IPS DF 6.9 (cell line): ENCODE results near the gene SNAP91.
"Not testable (repeated sequence)": the region's sequence is repeated elsewhere in the genome, so short reads cannot be mapped to it uniquely, and the experiment has no call there.

ENCODE experiments used
- DNase-seq: peaks from one replicate; pipeline ENCODE4 v3.0.0-alpha.2; 2013; ENCODE audit warnings: low read depth, low spot score
- H3K27ac ChIP-seq: one replicate; pipeline ENCODE4 v1.5.1; 2013; ENCODE audit warnings: low read length, control low read depth
- H3K27me3 ChIP-seq: 2 replicates; pipeline ENCODE4 v1.6.1; 2013; ENCODE audit warnings: mild to moderate bottlenecking, low read length; ENCODE audit not compliant: control insufficient read depth, insufficient read depth
- H3K36me3 ChIP-seq: 2 replicates; pipeline ENCODE4 v1.6.1; 2013; ENCODE audit warnings: low read length; ENCODE audit not compliant: control insufficient read depth, insufficient read depth
- H3K4me1 ChIP-seq: 2 replicates; pipeline ENCODE4 v1.6.1; 2013; ENCODE audit warnings: low read length; ENCODE audit not compliant: control insufficient read depth, insufficient read depth
- H3K4me3 ChIP-seq: 2 replicates; pipeline ENCODE4 v1.5.1; 2013; ENCODE audit warnings: mild to moderate bottlenecking, low read length
- H3K9me3 ChIP-seq: 2 replicates; pipeline ENCODE4 v1.6.1; 2013; ENCODE audit warnings: low read length, inconsistent platforms; ENCODE audit not compliant: control insufficient read depth, insufficient read depth
- WGBS: extraction: QIAGEN DNeasy Blood & Tissue Kit; methylation state at CpG from one replicate; pipeline ENCODE4 v1.1.7; 2013; ENCODE audit warnings: mixed read lengths, missing lambda C conversion rate; ENCODE audit not compliant: insufficient read length, insufficient coverage; 5-methylcytosine and 5-hydroxymethylcytosine counted together

SNAP91 gene

GRCh38 chr6:83550482-83550881 lies 158.4 kb downstream of the SNAP91 start:
- H3K27me3 ChIP-seq, H3K9me3 ChIP-seq: not testable (repeated sequence)
- no CpG with 5 or more reads among the region's 5 CpGs for WGBS

GRCh38 chr6:83546636-83547035 lies 162.3 kb downstream of the SNAP91 start:
- Histone ChIP-seq H3K4me3 (no peak overlapping the region), H3K36me3 (no peaks in the 10 kb centered on the region), H3K27ac (no peak overlapping the region), H3K4me1 (no peaks in the 10 kb centered on the region), H3K9me3 (no peaks in the 10 kb centered on the region), H3K27me3 (no peaks in the 10 kb centered on the region)
- WGBS, result no CpG with 5 or more reads among the region's 5 CpGs
- no peak for DNase-seq

More at GRCh38 chr6:83550482-83550881, 158.4 kb downstream of the SNAP91 start:
- not testable (repeated sequence) for H3K27ac ChIP-seq, H3K36me3 ChIP-seq, DNase-seq, H3K4me1 ChIP-seq, H3K4me3 ChIP-seq

GRCh38 chr6:83539678-83540077 lies 169.2 kb downstream of the SNAP91 start:
- H3K27me3 ChIP-seq, result no peaks in the 10 kb centered on the region
- no CpG with 5 or more reads among the region's 4 CpGs for WGBS
- no peaks in the 10 kb centered on the region for H3K36me3 ChIP-seq
- no peak overlapping the region for H3K27ac ChIP-seq
- DNase-seq, result no peak
- no peaks in the 10 kb centered on the region for H3K9me3 ChIP-seq
- no peaks in the 10 kb centered on the region for H3K4me1 ChIP-seq
- H3K4me3 ChIP-seq, result no peak overlapping the region

- Histone ChIP-seq H3K27me3 (no peaks in the 10 kb centered on the region), H3K4me1 (no peaks in the 10 kb centered on the region), H3K27ac (no peak overlapping the region), H3K36me3 (no peaks in the 10 kb centered on the region), H3K4me3 (no peak overlapping the region), H3K9me3 (no peaks in the 10 kb centered on the region)
- WGBS, result 100% methylated on average over 1 of the region's 4 CpGs
- DNase-seq, result no peak
These were observed 172.0 kb downstream of the SNAP91 start for GRCh38 chr6:83536647-83537589.

- no CpG with 5 or more reads among the region's 5 CpGs for WGBS
- no peak overlapping the region for H3K27ac ChIP-seq
- H3K36me3 ChIP-seq, result no peaks in the 10 kb centered on the region
- no peaks in the 10 kb centered on the region for H3K27me3 ChIP-seq
- H3K4me3 ChIP-seq, result no peak overlapping the region
- H3K9me3 ChIP-seq, result no peaks in the 10 kb centered on the region
- no peak for DNase-seq
- no peaks in the 10 kb centered on the region for H3K4me1 ChIP-seq
These were observed 172.8 kb downstream of the SNAP91 start for GRCh38 chr6:83536034-83536646.

- Histone ChIP-seq H3K27ac (no peak overlapping the region), H3K9me3 (no peaks in the 10 kb centered on the region), H3K4me1 (0 out of 2 replicates have a peak, but pooled peaks cover 2% of the 10 kb centered on the region), H3K36me3 (no peaks in the 10 kb centered on the region), H3K27me3 (no peaks in the 10 kb centered on the region), H3K4me3 (no peak overlapping the region)
- no CpG with 5 or more reads among the region's 4 CpGs for WGBS
- DNase-seq, result no peak
These were observed 190.0 kb downstream of the SNAP91 start for GRCh38 chr6:83518816-83519480.

GRCh38 chr6:83517500-83517899 lies 191.4 kb downstream of the SNAP91 start:
- Histone ChIP-seq H3K27ac (no peak overlapping the region), H3K27me3 (no peaks in the 10 kb centered on the region), H3K4me1 (0 out of 2 replicates have a peak, but pooled peaks cover 2% of the 10 kb centered on the region), H3K9me3 (no peaks in the 10 kb centered on the region), H3K36me3 (no peaks in the 10 kb centered on the region), H3K4me3 (no peak overlapping the region)
- no peak for DNase-seq
- WGBS, result no CpG with 5 or more reads among the region's 1 CpG

- H3K4me3 ChIP-seq, result no peak overlapping the region
- WGBS, result no CpG with 5 or more reads among the region's 4 CpGs
- no peaks in the 10 kb centered on the region for H3K27me3 ChIP-seq
- no peaks in the 10 kb centered on the region for H3K36me3 ChIP-seq
- no peaks in the 10 kb centered on the region for H3K9me3 ChIP-seq
- H3K27ac ChIP-seq, result no peak overlapping the region
- 0 out of 2 replicates have a peak, but pooled peaks cover 2% of the 10 kb centered on the region for H3K4me1 ChIP-seq
- no peak for DNase-seq
These were observed 193.9 kb downstream of the SNAP91 start for GRCh38 chr6:83514866-83515466.

GRCh38 chr6:83514466-83514865 lies 194.4 kb downstream of the SNAP91 start:
- H3K4me1 ChIP-seq, result 0 out of 2 replicates have a peak, but pooled peaks cover 2% of the 10 kb centered on the region
- no peaks in the 10 kb centered on the region for H3K36me3 ChIP-seq
- DNase-seq, result no peak
- no peaks in the 10 kb centered on the region for H3K27me3 ChIP-seq
- H3K27ac ChIP-seq, result no peak overlapping the region
- H3K4me3 ChIP-seq, result no peak overlapping the region
- H3K9me3 ChIP-seq, result no peaks in the 10 kb centered on the region
- 100% methylated on average over 1 of the region's 1 CpG for WGBS
